HG02571 (cell line): ENCODE results near the gene SLC6A18.

Experiments used
- ATAC-seq: cut with Tn5 transposase; IDR thresholded peaks from one replicate; pipeline ENCODE4 v1.9.1; 2021; ENCODE audit warnings: mild to moderate bottlenecking, moderate library complexity; ENCODE audit not compliant: unreplicated experiment

SLC6A18 gene

GRCh38 chr5:1225081-1225480 lies at the start of gene SLC6A18:
Gene SLC6A18, plus strand, starts transcription at chr5:1225381. Its CDS starts 97 bp downstream, at chr5:1225478.
- no peak for ATAC-seq

GRCh38 chr5:1175801-1176472 lies 49.2 kb upstream of the SLC6A18 start:
- ATAC-seq: no peak

DNA sequence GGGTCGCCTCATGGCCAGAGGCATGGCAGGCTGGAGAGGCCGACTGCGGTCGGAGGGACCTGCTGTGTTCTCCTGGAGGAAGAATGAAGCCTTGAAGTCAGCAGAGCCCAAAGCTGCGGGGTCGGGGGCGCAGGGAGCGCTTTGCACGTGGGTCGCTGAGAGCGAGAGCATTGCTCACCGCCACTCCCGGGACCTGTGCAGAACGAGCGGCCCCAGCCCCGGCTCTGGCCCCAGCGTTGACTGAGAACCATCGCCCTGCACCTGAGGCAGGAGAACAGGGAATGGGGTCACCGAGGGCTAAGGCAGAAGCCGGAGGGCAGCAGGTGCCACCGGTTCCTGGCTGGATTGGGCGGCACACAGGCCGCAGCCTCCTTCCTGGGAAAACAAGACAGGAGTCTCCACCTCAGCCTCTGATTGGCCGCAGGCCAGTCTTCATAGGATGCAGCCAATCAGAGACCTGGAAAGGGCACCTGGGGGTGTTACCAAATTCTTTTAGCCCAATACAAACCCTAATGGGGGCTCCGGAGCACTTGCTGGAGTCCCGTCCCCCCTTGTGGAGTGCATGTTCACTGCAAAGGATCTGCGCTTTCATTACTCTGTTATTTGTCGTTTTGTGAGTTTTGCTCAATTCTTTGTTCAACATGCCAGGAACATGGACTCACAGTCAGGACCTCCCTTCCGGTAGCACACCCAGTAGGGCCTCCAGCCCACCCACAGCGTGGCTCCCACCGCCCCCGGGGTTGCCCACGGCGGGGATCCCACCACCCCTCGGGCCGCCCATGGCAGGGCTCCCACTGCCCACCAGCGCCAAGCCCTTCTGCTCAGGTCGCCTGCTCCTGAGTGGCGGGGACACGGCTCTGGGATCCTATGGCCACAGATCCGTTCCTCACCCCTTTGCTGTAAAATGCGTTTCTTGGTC lies 48.4 kb upstream of the SLC6A18 start:
- no peak for ATAC-seq

DNA sequence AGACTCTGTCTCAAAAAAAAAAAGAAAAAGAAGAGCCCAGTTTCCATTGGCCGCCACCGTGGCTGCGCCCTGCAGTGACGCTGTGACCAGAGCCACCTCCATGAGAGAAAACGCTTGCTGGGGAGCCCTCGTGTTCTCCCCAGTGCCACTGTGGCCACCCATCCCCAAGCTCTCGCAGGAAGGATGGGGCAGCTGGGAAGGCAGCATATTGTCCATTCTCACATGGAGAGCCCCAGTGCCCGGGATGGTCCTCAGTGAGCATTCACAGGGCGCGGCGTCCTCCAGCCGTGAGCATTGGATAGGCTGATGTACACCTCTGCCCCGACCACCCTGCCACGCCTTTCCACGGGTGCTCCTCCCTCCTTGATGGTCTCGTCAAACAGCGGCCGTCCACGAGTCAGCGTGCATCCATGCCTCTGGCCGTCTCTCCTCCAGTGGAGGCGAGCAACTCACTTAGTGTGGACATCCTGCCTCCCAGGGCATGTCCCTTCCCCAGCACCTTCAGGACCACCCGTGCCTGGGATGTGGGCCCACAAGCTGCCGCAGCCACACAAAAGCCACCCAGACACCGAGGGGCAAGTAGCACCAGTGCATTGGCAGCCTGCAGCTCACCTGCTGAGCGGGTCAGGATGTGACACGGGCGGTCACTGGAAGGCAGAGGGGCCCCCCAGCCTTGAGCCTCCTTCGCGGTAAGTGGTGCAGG lies 47.2 kb upstream of the SLC6A18 start:
- no peak for ATAC-seq

DNA sequence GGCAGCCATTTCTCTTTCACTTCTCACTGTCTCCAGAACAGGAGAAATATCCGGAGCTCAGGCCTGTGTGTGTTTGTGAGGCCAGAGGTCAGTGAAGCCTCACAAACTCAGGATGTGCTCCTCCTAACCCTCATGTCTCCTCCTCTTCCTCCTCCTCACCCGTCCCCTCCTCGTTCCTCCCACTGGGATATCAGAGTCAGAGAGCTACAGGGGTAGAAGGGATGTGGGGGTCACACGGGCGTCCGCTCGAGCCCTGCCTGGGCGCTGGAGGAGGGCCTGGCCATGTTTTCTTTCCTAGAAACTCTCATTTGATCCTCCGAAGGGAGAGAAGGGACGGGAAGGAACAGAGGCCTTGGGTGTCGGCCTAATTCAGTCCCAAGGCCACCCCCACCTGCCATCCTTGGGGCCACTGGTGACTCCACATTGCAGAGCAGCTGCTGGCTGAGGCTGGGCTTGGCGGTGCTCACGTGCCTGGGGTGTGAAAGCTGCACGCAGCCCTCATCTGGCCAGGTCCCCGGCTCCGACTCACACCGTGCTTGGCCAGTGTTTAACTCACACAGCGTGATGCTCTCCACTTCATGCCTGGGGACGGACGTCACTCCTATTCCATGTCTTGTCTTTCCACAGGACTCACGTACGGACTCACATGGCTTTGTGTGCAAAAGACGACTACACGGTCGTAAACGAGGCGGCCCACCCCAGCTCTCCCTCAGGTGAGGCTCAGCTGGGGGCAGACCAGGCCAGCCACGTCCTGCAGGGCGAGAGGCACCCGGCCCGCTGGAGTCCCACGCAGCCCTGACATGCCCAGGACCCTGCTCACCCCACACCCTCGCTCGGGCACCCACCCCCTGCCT lies 46.4 kb upstream of the SLC6A18 start:
- ATAC-seq: no peak

DNA sequence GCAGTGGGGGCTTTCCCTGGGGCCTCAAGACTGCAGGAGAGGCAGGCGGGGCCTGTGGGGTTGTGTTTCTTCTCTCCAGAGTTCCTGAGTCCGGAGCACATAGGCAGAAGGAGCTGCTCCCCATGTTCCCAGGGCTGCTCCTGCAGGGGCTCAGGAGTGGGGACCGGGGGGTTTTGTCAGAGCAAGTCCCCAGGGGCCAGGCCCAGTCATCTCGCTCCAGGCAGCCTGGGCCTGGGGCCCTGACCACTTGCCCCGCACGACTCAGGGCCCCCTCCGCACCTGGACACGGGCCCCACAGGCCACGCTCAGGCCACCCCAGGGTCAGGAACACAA lies 45.8 kb upstream of the SLC6A18 start:
- no peak for ATAC-seq

GRCh38 chr5:1180096-1180495 lies 45.1 kb upstream of the SLC6A18 start:
- ATAC-seq: no peak

GRCh38 chr5:1180841-1181271 lies 44.3 kb upstream of the SLC6A18 start:
- ATAC-seq: no peak

- ATAC-seq: no peak
These were observed 43.5 kb upstream of the SLC6A18 start for GRCh38 chr5:1181451-1182359.

DNA sequence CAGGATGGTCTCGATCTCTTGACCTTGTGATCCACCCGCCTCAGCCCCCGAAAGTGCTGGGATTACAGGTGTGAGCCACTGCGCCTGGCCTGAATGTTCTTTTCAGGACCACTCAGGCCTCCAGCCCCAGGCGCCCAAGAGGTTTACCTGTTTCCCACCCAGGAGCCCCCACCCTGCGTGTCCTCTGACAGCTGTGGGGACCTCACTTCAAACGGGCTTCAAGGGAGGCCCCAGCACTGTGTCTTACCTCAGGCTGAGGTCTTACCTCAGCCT lies 42.9 kb upstream of the SLC6A18 start:
- ATAC-seq: no peak

- ATAC-seq: no peak
These were observed 42.4 kb upstream of the SLC6A18 start for GRCh38 chr5:1182633-1183423.

- no peak for ATAC-seq
These were observed 41.6 kb upstream of the SLC6A18 start for GRCh38 chr5:1183424-1184162.

DNA sequence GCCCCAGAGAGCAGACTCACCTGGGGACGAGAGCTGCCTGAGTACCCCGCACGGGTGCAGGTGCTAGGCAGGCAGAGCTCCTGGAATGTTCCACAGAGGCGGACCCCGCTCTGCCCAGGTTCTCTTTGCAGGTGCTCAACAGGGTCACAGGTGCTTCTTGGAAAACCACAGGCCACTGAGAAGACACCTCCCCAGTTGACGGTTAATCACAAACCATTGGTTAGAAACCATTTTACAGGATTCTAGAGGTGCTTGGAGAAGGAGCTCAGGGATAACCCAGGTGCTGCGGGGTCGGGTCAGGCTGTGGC lies 41.1 kb upstream of the SLC6A18 start:
- no peak for ATAC-seq

DNA sequence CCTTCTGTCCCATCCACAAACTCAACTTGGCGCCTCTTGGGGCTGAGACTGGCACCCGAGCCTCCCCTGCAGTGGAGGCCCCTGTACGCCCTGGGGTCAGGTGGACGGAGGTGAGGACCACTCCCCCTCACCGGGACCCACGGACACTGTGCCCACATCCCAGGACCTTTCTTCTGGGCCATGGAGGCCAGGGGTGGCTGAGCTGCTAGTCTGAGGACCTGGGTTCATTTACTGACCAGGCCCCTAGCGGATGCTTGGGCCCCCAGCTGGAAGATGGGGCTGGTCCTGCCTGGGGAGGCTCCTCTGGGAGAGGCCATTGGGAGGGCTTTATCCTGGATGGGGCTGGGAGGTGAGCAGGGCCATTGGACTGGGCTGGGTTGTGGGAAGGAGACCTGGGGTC lies 40.7 kb upstream of the SLC6A18 start:
- no peak for ATAC-seq

GRCh38 chr5:1185038-1185627 lies 40.0 kb upstream of the SLC6A18 start:
- ATAC-seq: no peak

DNA sequence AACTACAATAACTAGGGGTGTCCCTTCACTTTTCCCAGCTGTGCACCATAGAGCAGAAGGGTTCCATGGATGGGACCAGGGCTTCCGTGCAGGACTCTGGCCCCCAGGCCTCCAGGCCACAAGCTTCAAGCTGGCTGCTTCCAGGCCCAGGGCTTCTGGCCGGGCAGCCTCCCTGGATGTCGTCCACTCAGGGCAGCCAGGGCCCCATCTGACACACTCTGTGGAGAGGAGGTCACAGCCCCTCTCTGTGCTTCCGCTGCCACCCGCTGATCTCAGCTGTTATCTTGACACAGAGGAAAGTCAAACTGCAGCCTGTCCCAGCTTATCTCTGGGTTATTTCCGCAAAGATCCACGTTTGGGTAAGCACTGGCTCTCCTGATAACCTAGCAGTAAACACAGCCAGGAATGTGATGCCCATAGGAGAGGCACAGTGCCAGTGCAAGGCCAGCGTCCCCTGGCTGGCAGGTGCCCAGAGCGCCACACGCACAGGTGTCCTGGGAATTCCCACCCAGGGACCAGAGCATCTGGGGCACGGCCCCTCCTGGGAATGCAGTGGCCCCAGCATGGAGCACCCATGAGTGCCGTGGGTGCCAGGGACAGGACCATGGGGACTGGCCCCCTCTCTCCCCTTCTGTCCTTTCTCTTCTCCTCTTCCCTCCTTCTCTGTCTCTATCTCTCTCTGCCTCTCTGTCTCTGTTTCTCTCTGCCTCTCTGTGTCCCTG lies 39.4 kb upstream of the SLC6A18 start:
- ATAC-seq: no peak

GRCh38 chr5:1186351-1187233 lies 38.6 kb upstream of the SLC6A18 start:
- ATAC-seq: no peak
